ENCODE measurements around the gene MESD. TPM values are rescaled to one million over a fixed set of nuclear protein-coding genes. Genes with fewer than 3 reads are reported as not detected.

MESD gene
- total RNA-seq, 3 donors from 2014 or later (not counting 1 experiment from before 2014, with no cell fraction given), result 14.7 to 26.0 (median 24.5) TPM

DNA sequence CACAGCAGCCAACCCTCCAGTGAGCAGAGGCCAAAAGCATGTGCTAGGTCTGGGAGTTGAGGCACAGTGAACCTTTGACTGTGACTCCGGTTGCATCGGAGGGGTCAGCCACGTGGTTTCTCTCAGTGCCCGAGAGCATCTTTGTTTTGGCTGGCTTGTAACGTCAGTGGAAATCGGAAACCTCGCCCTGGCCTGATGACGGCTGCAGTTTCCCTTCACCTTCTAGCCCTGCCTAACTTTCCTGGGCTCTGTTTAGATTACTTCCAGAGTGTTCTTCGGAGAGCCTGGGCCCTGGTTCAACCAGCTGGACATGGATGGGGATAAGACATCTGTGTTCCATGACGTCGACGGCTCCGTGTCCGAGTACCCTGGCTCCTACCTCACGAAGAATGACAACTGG lies 56.6 kb downstream of the MESD start:
- H3K36me3 Mint-ChIP-seq, result no peaks in the 10 kb centered on the region
- Histone ChIP-seq H3K36me3 (ENCODE audit: control insufficient read depth, insufficient read depth, low read length) (peaks cover 2% of the 10 kb centered on the region), H3K4me3 (ENCODE audit: low read length) (no peak overlapping the region), H3K27ac (ENCODE audit: low read length) (no peak overlapping the region), H3K9me3 (ENCODE audit: control insufficient read depth, insufficient read depth, low read length) (no peaks in the 10 kb centered on the region), H3K27me3 (ENCODE audit: control insufficient read depth, insufficient read depth, low read length) (no peaks in the 10 kb centered on the region), H3K4me1 (ENCODE audit: control insufficient read depth, insufficient read depth, low read length) (no peaks in the 10 kb centered on the region)
- 95% methylated on average over 15 of the region's 15 CpGs for WGBS (ENCODE audit: insufficient coverage)
- TF ChIP-seq, protein P1, sequence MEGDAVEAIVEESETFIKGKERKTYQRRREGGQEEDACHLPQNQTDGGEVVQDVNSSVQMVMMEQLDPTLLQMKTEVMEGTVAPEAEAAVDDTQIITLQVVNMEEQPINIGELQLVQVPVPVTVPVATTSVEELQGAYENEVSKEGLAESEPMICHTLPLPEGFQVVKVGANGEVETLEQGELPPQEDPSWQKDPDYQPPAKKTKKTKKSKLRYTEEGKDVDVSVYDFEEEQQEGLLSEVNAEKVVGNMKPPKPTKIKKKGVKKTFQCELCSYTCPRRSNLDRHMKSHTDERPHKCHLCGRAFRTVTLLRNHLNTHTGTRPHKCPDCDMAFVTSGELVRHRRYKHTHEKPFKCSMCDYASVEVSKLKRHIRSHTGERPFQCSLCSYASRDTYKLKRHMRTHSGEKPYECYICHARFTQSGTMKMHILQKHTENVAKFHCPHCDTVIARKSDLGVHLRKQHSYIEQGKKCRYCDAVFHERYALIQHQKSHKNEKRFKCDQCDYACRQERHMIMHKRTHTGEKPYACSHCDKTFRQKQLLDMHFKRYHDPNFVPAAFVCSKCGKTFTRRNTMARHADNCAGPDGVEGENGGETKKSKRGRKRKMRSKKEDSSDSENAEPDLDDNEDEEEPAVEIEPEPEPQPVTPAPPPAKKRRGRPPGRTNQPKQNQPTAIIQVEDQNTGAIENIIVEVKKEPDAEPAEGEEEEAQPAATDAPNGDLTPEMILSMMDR (IDR thresholded peaks at IDR 0.05), result no peak
- no peak overlapping the region for H3K27ac Mint-ChIP-seq
- no peak overlapping the region for H3K4me3 Mint-ChIP-seq
- H3K27me3 Mint-ChIP-seq (ENCODE audit: low read depth in 2 of 2), result no peaks in the 10 kb centered on the region
- no peak for ATAC-seq
- DNase-seq, result no peak
- intact Hi-C loops (cut with micrococcal nuclease), result no loop called here
- peaks cover 13 to 23% of the 10 kb centered on the region in 2 donors for H3K4me1 Mint-ChIP-seq
- H3K9me3 Mint-ChIP-seq, result no peaks in the 10 kb centered on the region

DNA sequence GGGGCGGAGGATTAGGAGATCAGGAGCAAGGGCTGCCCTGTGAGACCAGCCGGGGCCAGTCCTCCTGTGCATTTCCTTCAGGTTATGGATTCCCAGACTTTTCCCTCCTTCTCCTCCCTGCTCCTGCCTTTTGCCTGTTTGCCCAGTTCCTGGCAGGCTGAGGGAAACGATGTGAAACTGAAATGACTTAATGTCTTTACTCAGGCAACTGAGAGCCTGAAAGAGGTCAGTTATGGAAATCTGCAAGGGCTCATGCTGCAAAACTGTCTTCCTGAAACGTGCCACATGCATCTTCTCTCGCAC lies 57.2 kb downstream of the MESD start:
- Mint-ChIP-seq H3K9me3 (no peaks in the 10 kb centered on the region), H3K4me3 (no peak overlapping the region), H3K4me1 (peaks cover 13 to 27% of the 10 kb centered on the region in 2 donors), H3K27me3 (ENCODE audit: low read depth in 2 of 2) (no peaks in the 10 kb centered on the region), H3K36me3 (no peaks in the 10 kb centered on the region), H3K27ac (no peak overlapping the region)
- ATAC-seq, result no peak
- DNase-seq, result no peak
- 84% methylated on average over 4 of the region's 5 CpGs for WGBS (ENCODE audit: insufficient coverage)
- no peak overlapping the region for H3K27ac ChIP-seq (ENCODE audit: low read length)
- H3K27me3 ChIP-seq (ENCODE audit: control insufficient read depth, insufficient read depth, low read length), result no peaks in the 10 kb centered on the region
- no peaks in the 10 kb centered on the region for H3K4me1 ChIP-seq (ENCODE audit: control insufficient read depth, insufficient read depth, low read length)
- intact Hi-C loops (cut with micrococcal nuclease), result no loop called here
- H3K9me3 ChIP-seq (ENCODE audit: control insufficient read depth, insufficient read depth, low read length), result no peaks in the 10 kb centered on the region
- TF ChIP-seq, protein P1 (IDR thresholded peaks at IDR 0.05), result no peak
- H3K4me3 ChIP-seq (ENCODE audit: low read length), result no peak overlapping the region
- H3K36me3 ChIP-seq (ENCODE audit: control insufficient read depth, insufficient read depth, low read length), result peaks cover 2% of the 10 kb centered on the region

DNA sequence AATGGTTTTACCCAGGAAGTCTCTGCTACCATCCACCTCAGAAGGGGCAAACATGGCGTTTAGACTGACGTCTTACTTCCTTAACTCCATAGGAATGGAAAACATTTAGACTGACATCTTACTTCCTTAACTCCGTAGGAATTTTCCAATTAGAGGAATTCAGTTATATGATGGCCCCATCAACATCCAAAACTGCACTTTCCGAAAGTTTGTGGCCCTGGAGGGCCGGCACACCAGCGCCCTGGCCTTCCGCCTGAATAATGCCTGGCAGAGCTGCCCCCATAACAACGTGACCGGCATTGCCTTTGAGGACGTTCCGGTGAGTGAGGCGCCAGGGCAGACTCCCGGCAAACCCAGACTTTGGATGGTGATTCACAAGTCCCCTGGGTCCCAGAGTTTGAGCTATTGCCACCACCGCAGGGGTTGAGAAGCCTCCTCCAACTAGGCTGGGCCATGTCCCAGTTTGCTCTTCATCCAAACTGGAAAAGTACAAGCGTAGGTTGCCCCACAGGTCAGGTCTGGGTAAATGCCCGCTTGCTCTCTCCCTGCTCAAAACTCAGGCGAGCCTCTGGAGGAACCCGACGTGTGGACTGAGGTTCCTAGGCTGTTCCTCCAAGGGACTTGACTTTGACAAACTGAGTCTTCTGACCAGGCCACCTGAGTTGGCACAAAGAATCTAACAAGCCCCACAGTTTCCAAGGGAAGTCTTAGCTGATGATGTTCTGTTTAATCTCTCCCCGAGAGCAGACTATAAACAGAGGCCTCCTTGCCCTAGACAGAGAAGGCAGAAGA lies 57.7 kb downstream of the MESD start:
- no peak for ATAC-seq
- Mint-ChIP-seq H3K36me3 (no peaks in the 10 kb centered on the region), H3K27ac (no peak overlapping the region), H3K9me3 (no peaks in the 10 kb centered on the region), H3K27me3 (ENCODE audit: low read depth in 2 of 2) (no peaks in the 10 kb centered on the region), H3K4me1 (peaks cover 13 to 27% of the 10 kb centered on the region in 2 donors), H3K4me3 (no peak overlapping the region)
- Histone ChIP-seq H3K27me3 (ENCODE audit: control insufficient read depth, insufficient read depth, low read length) (no peaks in the 10 kb centered on the region), H3K36me3 (ENCODE audit: control insufficient read depth, insufficient read depth, low read length) (peaks cover 2% of the 10 kb centered on the region), H3K4me1 (ENCODE audit: control insufficient read depth, insufficient read depth, low read length) (no peaks in the 10 kb centered on the region), H3K9me3 (ENCODE audit: control insufficient read depth, insufficient read depth, low read length) (no peaks in the 10 kb centered on the region), H3K27ac (ENCODE audit: low read length) (no peak overlapping the region), H3K4me3 (ENCODE audit: low read length) (no peak overlapping the region)
- DNase-seq, result no peak
- TF ChIP-seq, protein P1 (IDR thresholded peaks at IDR 0.05), result no peak
- WGBS (ENCODE audit: insufficient coverage), result 97% methylated on average over 20 of the region's 20 CpGs
- intact Hi-C loops (cut with micrococcal nuclease), result no loop called here

DNA sequence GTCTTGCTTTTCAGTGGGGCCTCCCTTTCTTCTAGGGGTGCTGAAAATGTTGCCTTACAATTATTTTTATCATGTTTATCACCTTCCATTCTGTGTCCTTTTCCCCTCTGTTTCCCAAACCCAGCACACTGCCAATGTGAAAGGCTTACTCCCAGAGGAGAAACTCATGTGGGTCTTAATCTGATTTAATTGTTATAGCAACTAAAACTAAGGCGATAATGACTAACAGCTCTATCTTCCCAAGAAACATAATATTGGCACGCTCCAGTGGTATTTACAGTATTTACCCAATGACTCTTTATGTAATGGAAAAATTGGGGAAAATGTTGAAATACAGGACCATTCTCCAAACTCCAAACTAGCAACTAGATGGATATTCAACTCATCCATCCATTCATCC lies 58.4 kb downstream of the MESD start:
- no peak for DNase-seq
- no CpG with 5 or more reads among the region's 2 CpGs for WGBS (ENCODE audit: insufficient coverage)
- ATAC-seq, result no peak
- Histone ChIP-seq H3K4me1 (ENCODE audit: control insufficient read depth, insufficient read depth, low read length) (no peaks in the 10 kb centered on the region), H3K27ac (ENCODE audit: low read length) (no peak overlapping the region), H3K36me3 (ENCODE audit: control insufficient read depth, insufficient read depth, low read length) (no peaks in the 10 kb centered on the region), H3K27me3 (ENCODE audit: control insufficient read depth, insufficient read depth, low read length) (no peaks in the 10 kb centered on the region), H3K4me3 (ENCODE audit: low read length) (no peak overlapping the region), H3K9me3 (ENCODE audit: control insufficient read depth, insufficient read depth, low read length) (no peaks in the 10 kb centered on the region)
- intact Hi-C loops (cut with micrococcal nuclease), result no loop called here
- TF ChIP-seq, protein P1 (IDR thresholded peaks at IDR 0.05), result no peak
- Mint-ChIP-seq H3K27ac (no peak overlapping the region), H3K36me3 (no peaks in the 10 kb centered on the region), H3K4me3 (no peak overlapping the region), H3K4me1 (peaks cover 13 to 21% of the 10 kb centered on the region in 2 donors), H3K27me3 (ENCODE audit: low read depth in 2 of 2) (no peaks in the 10 kb centered on the region), H3K9me3 (no peaks in the 10 kb centered on the region)

Measured in natural killer cell (primary cell).